Panc1 (cell line): ENCODE data around the gene CPSF6. TPM values are rescaled to one million over a fixed set of nuclear protein-coding genes. Genes with fewer than 3 reads are reported as not detected.

Source experiments
- ATAC-seq: fragments of 200-7000 bp; cut with Tn5 transposase; 2 replicates; pipeline ENCODE4 v1.9.1; 2020; ENCODE audit warnings: mild to moderate bottlenecking, moderate library complexity
- BruUV-seq: library from RNA; stranded (reverse); fragments of 400-500 nt; replicated peaks from 2 replicates; lab custom pipeline; 2021; lab: Mats Ljungman, UMichigan
- CTCF ChIA-PET: fragments of 300-600 bp; sonication (Branson Sonifier 250); formaldehyde crosslinking; loops from one replicate; lab custom pipeline; 2022; ENCODE audit warnings: antibody characterized with exemption; lab: Charles Lee
- POLR2A ChIA-PET: fragments of 300-600 bp; sonication (Branson Sonifier 250); formaldehyde crosslinking; loops from one replicate; lab custom pipeline; 2022; ENCODE audit warnings: antibody characterized with exemption; lab: Charles Lee
- DNase-seq: peaks from one replicate; pipeline ENCODE4 v3.0.0-alpha.2; 2010; ENCODE audit warnings: low read depth, low spot score
- H3K27ac ChIP-seq: 2 replicates; pipeline ENCODE4 v1.5.1; 2011; ENCODE audit warnings: mild to moderate bottlenecking, low read length, inconsistent platforms
- H3K27me3 ChIP-seq: fragments of 200-500 bp; sonication (Bioruptor generic); 2 replicates; pipeline ENCODE4 v1.6.0; 2014; ENCODE audit warnings: low read length, inconsistent platforms; ENCODE audit not compliant: control insufficient read depth, insufficient read depth
- H3K36me3 ChIP-seq: fragments of 200-500 bp; sonication (Bioruptor generic); 2 replicates; pipeline ENCODE4 v1.5.1; 2014; ENCODE audit warnings: inconsistent platforms, mild to moderate bottlenecking, low read length, moderate library complexity; ENCODE audit not compliant: control insufficient read depth, insufficient read depth
- H3K4me1 ChIP-seq: 2 replicates; pipeline ENCODE4 v1.5.1; 2011; ENCODE audit warnings: inconsistent platforms, mild to moderate bottlenecking, low read length, moderate library complexity; ENCODE audit not compliant: control insufficient read depth, insufficient read depth
- H3K4me3 ChIP-seq, 2 experiments: 2 replicates each; pipeline ENCODE4 v1.5.1; 2011 to 2012; ENCODE audit warnings: low read depth in 2 of 2, low read length in 2 of 2, mild to moderate bottlenecking in 2 of 2, inconsistent platforms in 1 of 2, moderate library complexity in 1 of 2
- H3K9me3 ChIP-seq: fragments of 200-500 bp; sonication (Bioruptor generic); 2 replicates; pipeline ENCODE4 v1.5.1; 2014; ENCODE audit warnings: low read depth, mild to moderate bottlenecking, inconsistent platforms, low read length, moderate library complexity; ENCODE audit not compliant: control insufficient read depth, insufficient read depth
- CTCF ChIP-seq: fragments of 450-650 bp; IDR thresholded peaks from 2 replicates; pipeline ENCODE4 v1.5.1; 2017; ENCODE audit warnings: mild to moderate bottlenecking
- POLR2AphosphoS5 ChIP-seq: IDR thresholded peaks from 2 replicates; pipeline ENCODE4 v1.6.1; 2012; ENCODE audit warnings: mild to moderate bottlenecking, low read depth, low read length, moderate library complexity
- REST ChIP-seq, 2 experiments: IDR thresholded peaks; 2 replicates each; pipeline ENCODE4 v1.6.1; 2011 to 2012; ENCODE audit warnings: low read depth in 2 of 2, control low read depth in 1 of 2, low read length in 1 of 2, mild to moderate bottlenecking in 1 of 2, moderate library complexity in 1 of 2; ENCODE audit not compliant: insufficient read depth in 1 of 2
- SIN3A ChIP-seq: IDR thresholded peaks from 2 replicates; pipeline ENCODE4 v1.6.1; 2012; ENCODE audit warnings: low read depth, mild to moderate bottlenecking, low read length, moderate library complexity, borderline replicate concordance; ENCODE audit not compliant: insufficient read depth
- TCF7L2 ChIP-seq: IDR thresholded peaks from 2 replicates; pipeline ENCODE4 v1.6.1; 2011; ENCODE audit warnings: mild to moderate bottlenecking, low read depth, low read length, inconsistent platforms
- in situ Hi-C: cut with HindIII; loops from 2 replicates; pipeline ENCODE4 v1.10.0; 2016; ENCODE audit warnings: low sequenced_read_pairs, low pct_unique_long_range_greater_than_20kb
- intact Hi-C: fragments of 100-400 bp; cut with micrococcal nuclease; formaldehyde crosslinking; loops from one replicate; pipeline ENCODE4 v1.10.0; 2022; ENCODE audit not compliant: unreplicated experiment
- total RNA-seq: library from RNA; stranded (reverse); gene quantifications from one replicate; pipeline ENCODE4 v1.2.1, GENCODE V29; 2021; ENCODE audit not compliant: unreplicated experiment

The CPSF6 gene
- total RNA-seq, 1 experiment from 2014 or later = 82.0 TPM

GRCh38 chr12:69298133-69298532, 58.8 kb downstream of the CPSF6 start:
- no peak for DNase-seq
- ChIA-PET POLR2A (no interaction called here), CTCF (no interaction called here)

GRCh38 chr12:69298947-69299346, 59.6 kb downstream of the CPSF6 start:
- Histone ChIP-seq H3K4me3 (no peak overlapping the region), H3K9me3 (no peaks in the 10 kb centered on the region), H3K27me3 (peaks cover 7% of the 10 kb centered on the region; the same call in 1 of the 2 replicates), H3K36me3 (no peaks in the 10 kb centered on the region), H3K4me1 (no peaks in the 10 kb centered on the region), H3K27ac (no peak overlapping the region)
- ChIA-PET CTCF (no interaction called here), POLR2A (no interaction called here)
- intact Hi-C loops = no loop called here
- DNase-seq = no peak
- TF ChIP-seq POLR2AphosphoS5 = no peak
- TF ChIP-seq CTCF = no peak
- no peak for TF ChIP-seq SIN3A
- TF ChIP-seq TCF7L2 = no peak
- TF ChIP-seq REST (IDR thresholded peaks at IDR 0.05; ENCODE audit: insufficient read depth in 1 of 2, low read depth in 2 of 2, low read length in 1 of 2) = no peak
- in situ Hi-C loops = no loop called here
- no peak for ATAC-seq
- no TSS peak for BruUV-seq

More at GRCh38 chr12:69298133-69298532, 58.8 kb downstream of the CPSF6 start:
- Histone ChIP-seq H3K36me3 (no peaks in the 10 kb centered on the region), H3K4me1 (no peaks in the 10 kb centered on the region), H3K27ac (no peak overlapping the region), H3K4me3 (no peak overlapping the region), H3K9me3 (no peaks in the 10 kb centered on the region), H3K27me3 (peaks cover 5% of the 10 kb centered on the region; the same call in 1 of the 2 replicates)
- TF ChIP-seq POLR2AphosphoS5 (no peak), TCF7L2 (no peak), REST (IDR thresholded peaks at IDR 0.05; ENCODE audit: insufficient read depth in 1 of 2, low read depth in 2 of 2, low read length in 1 of 2) (no peak), SIN3A (no peak), CTCF (no peak)
- in situ Hi-C loops = no loop called here
- no peak for ATAC-seq
- no TSS peak for BruUV-seq
- intact Hi-C loops = no loop called here
